ENCODE measurements around the gene SSBP3.

The SSBP3 gene

DNA sequence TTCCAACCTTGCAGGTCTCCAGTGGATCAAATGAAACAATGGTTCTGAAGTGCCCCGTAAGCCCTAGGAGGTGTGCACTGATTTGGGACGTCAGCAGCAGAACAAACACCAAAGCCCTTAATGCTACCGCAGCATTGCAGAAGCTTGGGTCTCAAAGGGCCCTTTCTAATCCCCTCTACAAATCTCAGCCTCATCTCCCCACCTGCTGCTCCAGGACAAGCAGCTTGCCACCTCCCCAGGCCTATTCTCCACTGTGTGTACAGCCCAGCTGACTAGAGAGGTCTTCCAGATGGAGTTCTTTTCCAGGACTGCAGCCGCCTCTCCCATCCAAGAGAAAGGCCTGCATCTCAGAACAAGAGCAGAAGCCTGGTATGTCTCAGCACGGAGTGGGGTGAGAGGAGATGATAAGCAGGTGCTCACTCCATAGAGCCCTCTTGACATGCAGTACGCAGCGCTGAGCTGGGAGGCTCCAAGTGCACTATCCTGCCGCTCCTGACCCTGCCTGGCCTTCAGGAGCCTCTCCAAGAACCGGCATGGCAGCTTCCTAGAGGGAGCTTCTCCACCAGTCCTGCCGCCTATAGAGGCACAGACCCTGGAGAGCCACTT is 160.0 kb downstream of the SSBP3 start:
- WGBS = 94% methylated on average over 10 of the region's 10 CpGs
- no peak overlapping the region for H4K91ac ChIP-seq (ENCODE audit: low read length)
- H3K18ac ChIP-seq (ENCODE audit: low read depth in 1 of 2, low read length in 2 of 2) = no peak overlapping the region
- no peak overlapping the region for H3K9ac ChIP-seq (ENCODE audit: low read length)
- no peak for DNase-seq
- no peaks in the 10 kb centered on the region for H3K27me3 ChIP-seq (ENCODE audit: control insufficient read depth in 1 of 2, insufficient read depth in 1 of 2, low read length in 2 of 2)
- H2BK120ac ChIP-seq (ENCODE audit: low read depth, low read length) = no peak overlapping the region
- H3K4me2 ChIP-seq (ENCODE audit: low read length, poor library complexity, severe bottlenecking) = no peak overlapping the region
- H3K4me3 ChIP-seq (ENCODE audit: insufficient read depth in 1 of 2, low read depth in 1 of 2, low read length in 2 of 2) = no peak overlapping the region
- H3K27ac ChIP-seq (ENCODE audit: low read length, poor library complexity, severe bottlenecking) = no peak overlapping the region
- H3K36me3 ChIP-seq (ENCODE audit: control insufficient read depth in 1 of 2, insufficient read depth in 2 of 2, low read depth in 1 of 2, low read length in 2 of 2) = peaks cover 44 to 50% of the 10 kb centered on the region in 2 experiments
- H3K23ac ChIP-seq (ENCODE audit: low read length in 2 of 2) = no peak overlapping the region
- H4K8ac ChIP-seq (ENCODE audit: low read length) = no peak overlapping the region
- peaks cover under 1% of the 10 kb centered on the region for H3K79me1 ChIP-seq (replicated peaks; ENCODE audit: low read length, poor library complexity, severe bottlenecking)
- H2BK15ac ChIP-seq (ENCODE audit: low read depth, poor library complexity, severe bottlenecking) = no peak overlapping the region
- no peak overlapping the region for H3K4ac ChIP-seq (ENCODE audit: low read depth in 1 of 2, low read length in 2 of 2)
- H2BK5ac ChIP-seq (ENCODE audit: low read depth, low read length, poor library complexity, severe bottlenecking) = no peak overlapping the region
- H2BK12ac ChIP-seq (ENCODE audit: low read length in 2 of 2) = no peak overlapping the region
- no peaks in the 10 kb centered on the region for H3K9me3 ChIP-seq (ENCODE audit: control insufficient read depth, low read length)
- no peak overlapping the region for H3K14ac ChIP-seq (ENCODE audit: low read length in 2 of 2)
- no peak overlapping the region for H2AFZ ChIP-seq (ENCODE audit: low read depth, low read length)
- peaks cover 12% of the 10 kb centered on the region for H3K4me1 ChIP-seq (ENCODE audit: control insufficient read depth, insufficient read depth, low read depth, low read length)
- no peak overlapping the region for H2AK5ac ChIP-seq (ENCODE audit: low read length, severe bottlenecking)

DNA sequence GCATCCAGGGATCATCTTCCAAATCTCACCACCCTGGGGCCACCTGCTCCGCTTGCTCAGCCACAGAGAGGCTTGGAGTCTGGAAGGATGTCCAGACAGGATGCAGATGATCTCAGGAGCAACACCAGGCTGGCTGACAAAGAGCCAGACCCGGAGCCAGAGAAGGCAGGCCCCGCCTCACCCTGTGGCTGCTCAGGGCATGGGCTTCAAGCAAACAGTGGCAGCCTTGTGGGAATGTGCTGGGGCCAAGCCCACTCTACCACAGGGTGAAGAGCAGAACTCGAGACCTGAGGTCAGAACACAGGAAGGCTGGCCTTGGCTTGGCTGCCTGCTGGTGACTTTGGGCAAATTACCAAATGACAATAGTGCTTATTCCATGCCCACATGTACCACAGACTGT is 160.7 kb downstream of the SSBP3 start:
- Histone ChIP-seq H3K36me3 (ENCODE audit: control insufficient read depth in 1 of 2, insufficient read depth in 2 of 2, low read depth in 1 of 2, low read length in 2 of 2) (peaks cover 48 to 51% of the 10 kb centered on the region in 2 experiments), H3K79me1 (replicated peaks; ENCODE audit: low read length, poor library complexity, severe bottlenecking) (peaks cover under 1% of the 10 kb centered on the region), H4K91ac (ENCODE audit: low read length) (no peak overlapping the region), H2AK5ac (ENCODE audit: low read length, severe bottlenecking) (no peak overlapping the region), H3K4ac (ENCODE audit: low read depth in 1 of 2, low read length in 2 of 2) (no peak overlapping the region), H3K27me3 (ENCODE audit: control insufficient read depth in 1 of 2, insufficient read depth in 1 of 2, low read length in 2 of 2) (no peaks in the 10 kb centered on the region), H3K4me1 (ENCODE audit: control insufficient read depth, insufficient read depth, low read depth, low read length) (peaks cover 12% of the 10 kb centered on the region), H2BK12ac (ENCODE audit: low read length in 2 of 2) (no peak overlapping the region), H2AFZ (ENCODE audit: low read depth, low read length) (no peak overlapping the region), H3K9ac (ENCODE audit: low read length) (no peak overlapping the region), H2BK120ac (ENCODE audit: low read depth, low read length) (no peak overlapping the region), H3K27ac (ENCODE audit: low read length, poor library complexity, severe bottlenecking) (no peak overlapping the region), H3K4me2 (ENCODE audit: low read length, poor library complexity, severe bottlenecking) (no peak overlapping the region), H3K9me3 (ENCODE audit: control insufficient read depth, low read length) (no peaks in the 10 kb centered on the region), H3K14ac (ENCODE audit: low read length in 2 of 2) (no peak overlapping the region), H2BK5ac (ENCODE audit: low read depth, low read length, poor library complexity, severe bottlenecking) (no peak overlapping the region), H4K8ac (ENCODE audit: low read length) (no peak overlapping the region), H3K18ac (ENCODE audit: low read depth in 1 of 2, low read length in 2 of 2) (no peak overlapping the region), H2BK15ac (ENCODE audit: low read depth, poor library complexity, severe bottlenecking) (no peak overlapping the region), H3K23ac (ENCODE audit: low read length in 2 of 2) (no peak overlapping the region), H3K4me3 (ENCODE audit: insufficient read depth in 1 of 2, low read depth in 1 of 2, low read length in 2 of 2) (no peak overlapping the region)
- DNase-seq = no peak
- WGBS = 83% methylated on average over 4 of the region's 4 CpGs

GRCh38 chr1:54244655-54245054 is 161.5 kb downstream of the SSBP3 start:
- Histone ChIP-seq H3K4me3 (ENCODE audit: insufficient read depth in 1 of 2, low read depth in 1 of 2, low read length in 2 of 2) (no peak overlapping the region), H3K27me3 (ENCODE audit: control insufficient read depth in 1 of 2, insufficient read depth in 1 of 2, low read length in 2 of 2) (no peaks in the 10 kb centered on the region), H3K27ac (ENCODE audit: low read length, poor library complexity, severe bottlenecking) (no peak overlapping the region), H3K79me1 (replicated peaks; ENCODE audit: low read length, poor library complexity, severe bottlenecking) (peaks cover 1% of the 10 kb centered on the region), H3K4me1 (ENCODE audit: control insufficient read depth, insufficient read depth, low read depth, low read length) (peaks cover 8% of the 10 kb centered on the region), H2BK15ac (ENCODE audit: low read depth, poor library complexity, severe bottlenecking) (no peak overlapping the region), H3K4ac (ENCODE audit: low read depth in 1 of 2, low read length in 2 of 2) (no peak overlapping the region), H4K8ac (ENCODE audit: low read length) (no peak overlapping the region), H3K18ac (ENCODE audit: low read depth in 1 of 2, low read length in 2 of 2) (no peak overlapping the region), H3K9me3 (ENCODE audit: control insufficient read depth, low read length) (no peaks in the 10 kb centered on the region), H2BK5ac (ENCODE audit: low read depth, low read length, poor library complexity, severe bottlenecking) (no peak overlapping the region), H2AFZ (ENCODE audit: low read depth, low read length) (no peak overlapping the region), H3K23ac (ENCODE audit: low read length in 2 of 2) (no peak overlapping the region), H2BK120ac (ENCODE audit: low read depth, low read length) (no peak overlapping the region), H3K9ac (ENCODE audit: low read length) (no peak overlapping the region), H4K91ac (ENCODE audit: low read length) (no peak overlapping the region), H3K36me3 (ENCODE audit: control insufficient read depth in 1 of 2, insufficient read depth in 2 of 2, low read depth in 1 of 2, low read length in 2 of 2) (peaks cover 52% of the 10 kb centered on the region in 2 experiments), H2BK12ac (ENCODE audit: low read length in 2 of 2) (no peak overlapping the region), H3K14ac (ENCODE audit: low read length in 2 of 2) (no peak overlapping the region), H2AK5ac (ENCODE audit: low read length, severe bottlenecking) (no peak overlapping the region), H3K4me2 (ENCODE audit: low read length, poor library complexity, severe bottlenecking) (no peak overlapping the region)
- 93% methylated on average over 7 of the region's 7 CpGs for WGBS
- no peak for DNase-seq

DNA sequence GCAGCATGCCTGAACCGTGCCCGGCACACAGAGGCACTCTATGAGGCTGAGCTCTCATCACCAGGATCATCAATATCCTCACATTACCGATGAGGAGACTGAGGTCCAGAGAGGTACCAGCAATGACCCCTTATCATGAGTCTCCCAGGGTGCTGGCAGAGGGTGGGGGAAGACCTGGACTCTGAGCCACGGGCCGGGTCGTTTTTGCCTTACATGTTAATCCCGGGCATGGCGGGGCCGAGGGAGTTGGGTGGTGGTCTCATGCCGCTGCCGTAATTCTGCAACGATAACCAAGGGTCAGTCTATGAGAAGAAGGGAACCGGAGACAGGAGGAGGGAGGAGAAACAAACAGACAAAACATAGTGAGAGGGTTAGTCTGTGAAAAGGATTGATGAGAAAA is 163.2 kb downstream of the SSBP3 start:
- WGBS = 94% methylated on average over 13 of the region's 13 CpGs
- no peak overlapping the region for H4K91ac ChIP-seq (ENCODE audit: low read length)

More for the DNA sequence above, 163.2 kb downstream of the SSBP3 start:
- Histone ChIP-seq H3K4me3 (ENCODE audit: insufficient read depth in 1 of 2, low read depth in 1 of 2, low read length in 2 of 2) (no peak overlapping the region), H3K14ac (ENCODE audit: low read length in 2 of 2) (no peak overlapping the region), H2BK15ac (ENCODE audit: low read depth, poor library complexity, severe bottlenecking) (no peak overlapping the region), H3K36me3 (ENCODE audit: control insufficient read depth in 1 of 2, insufficient read depth in 2 of 2, low read depth in 1 of 2, low read length in 2 of 2) (peaks cover 58 to 64% of the 10 kb centered on the region in 2 experiments), H2AK5ac (ENCODE audit: low read length, severe bottlenecking) (no peak overlapping the region), H3K4ac (ENCODE audit: low read depth in 1 of 2, low read length in 2 of 2) (no peak overlapping the region), H2AFZ (ENCODE audit: low read depth, low read length) (no peak overlapping the region), H3K9ac (ENCODE audit: low read length) (no peak overlapping the region), H2BK12ac (ENCODE audit: low read length in 2 of 2) (no peak overlapping the region), H3K4me2 (ENCODE audit: low read length, poor library complexity, severe bottlenecking) (no peak overlapping the region), H2BK5ac (ENCODE audit: low read depth, low read length, poor library complexity, severe bottlenecking) (no peak overlapping the region), H3K79me1 (replicated peaks; ENCODE audit: low read length, poor library complexity, severe bottlenecking) (peaks cover 1% of the 10 kb centered on the region), H3K23ac (ENCODE audit: low read length in 2 of 2) (no peak overlapping the region), H3K4me1 (ENCODE audit: control insufficient read depth, insufficient read depth, low read depth, low read length) (peaks cover 12% of the 10 kb centered on the region), H4K8ac (ENCODE audit: low read length) (no peak overlapping the region), H3K18ac (ENCODE audit: low read depth in 1 of 2, low read length in 2 of 2) (no peak overlapping the region), H3K27ac (ENCODE audit: low read length, poor library complexity, severe bottlenecking) (no peak overlapping the region), H3K27me3 (ENCODE audit: control insufficient read depth in 1 of 2, insufficient read depth in 1 of 2, low read length in 2 of 2) (no peaks in the 10 kb centered on the region), H3K9me3 (ENCODE audit: control insufficient read depth, low read length) (no peaks in the 10 kb centered on the region), H2BK120ac (ENCODE audit: low read depth, low read length) (no peak overlapping the region)
- no peak for DNase-seq

Measured in mesenchymal stem cell (in vitro differentiated cells and primary cell).